ENCODE data around the gene RFC4.

DNA sequence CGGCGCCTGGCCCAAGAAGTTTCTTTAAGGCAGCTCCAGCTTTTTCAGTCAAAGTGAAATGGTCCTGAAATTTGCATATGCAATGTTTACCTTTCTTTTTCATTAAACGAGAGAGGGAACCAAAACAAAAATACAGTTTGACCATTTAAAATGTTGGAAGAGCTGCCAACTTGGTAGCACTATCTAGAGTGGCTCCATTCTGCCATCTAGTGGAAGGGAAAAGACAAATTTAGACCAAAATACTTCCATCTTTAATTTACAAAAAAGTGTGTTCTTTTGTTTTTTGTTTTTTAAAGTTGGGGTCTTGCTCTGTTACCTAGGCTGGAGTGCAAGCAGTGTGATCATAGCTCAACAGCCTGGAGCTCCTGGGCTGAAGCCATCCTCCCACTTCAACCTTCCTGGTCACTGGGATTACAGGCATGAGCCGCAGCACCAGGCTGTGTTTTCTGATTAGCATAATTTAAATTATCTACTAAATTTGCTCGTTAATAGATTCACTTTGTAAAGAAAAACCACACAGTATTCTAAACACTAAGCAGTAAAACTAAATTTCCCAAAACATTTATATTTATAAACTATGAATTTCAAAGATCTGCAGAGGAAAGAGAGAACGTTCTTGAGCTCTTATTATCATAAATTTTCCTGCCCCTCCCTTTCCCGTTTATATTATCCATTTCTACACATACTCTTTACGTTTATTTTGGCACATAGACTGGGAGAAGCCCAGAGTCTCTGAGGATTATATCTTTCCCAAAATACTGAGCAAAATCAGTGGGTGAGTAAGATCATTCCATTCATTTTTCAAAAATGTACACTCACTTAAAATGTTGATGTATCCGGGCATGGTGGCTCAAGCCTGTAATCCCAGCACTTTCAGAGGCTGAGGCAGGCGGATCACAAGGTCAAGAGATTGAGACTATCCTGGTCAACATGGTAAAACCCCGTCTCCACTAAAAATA lies 15.4 kb upstream of the RFC4 start:
- TF ChIP-seq EGR1 (IDR thresholded peaks at IDR 0.05; ENCODE audit: borderline replicate concordance, low read depth, low read length): no peak
- TF ChIP-seq JUN (IDR thresholded peaks at IDR 0.05; ENCODE audit: low read depth, low read length): no peak
- TF ChIP-seq RAD21 (IDR thresholded peaks at IDR 0.05 in 1 of 2, conservative IDR thresholded peaks at IDR 0.05 in 1 of 2; ENCODE audit: low read depth in 2 of 2, low read length in 2 of 2): peak; percentile 73 to 78
- TF ChIP-seq ATF2 (IDR thresholded peaks at IDR 0.05; ENCODE audit: low read length): no peak
- TF ChIP-seq, protein P1, sequence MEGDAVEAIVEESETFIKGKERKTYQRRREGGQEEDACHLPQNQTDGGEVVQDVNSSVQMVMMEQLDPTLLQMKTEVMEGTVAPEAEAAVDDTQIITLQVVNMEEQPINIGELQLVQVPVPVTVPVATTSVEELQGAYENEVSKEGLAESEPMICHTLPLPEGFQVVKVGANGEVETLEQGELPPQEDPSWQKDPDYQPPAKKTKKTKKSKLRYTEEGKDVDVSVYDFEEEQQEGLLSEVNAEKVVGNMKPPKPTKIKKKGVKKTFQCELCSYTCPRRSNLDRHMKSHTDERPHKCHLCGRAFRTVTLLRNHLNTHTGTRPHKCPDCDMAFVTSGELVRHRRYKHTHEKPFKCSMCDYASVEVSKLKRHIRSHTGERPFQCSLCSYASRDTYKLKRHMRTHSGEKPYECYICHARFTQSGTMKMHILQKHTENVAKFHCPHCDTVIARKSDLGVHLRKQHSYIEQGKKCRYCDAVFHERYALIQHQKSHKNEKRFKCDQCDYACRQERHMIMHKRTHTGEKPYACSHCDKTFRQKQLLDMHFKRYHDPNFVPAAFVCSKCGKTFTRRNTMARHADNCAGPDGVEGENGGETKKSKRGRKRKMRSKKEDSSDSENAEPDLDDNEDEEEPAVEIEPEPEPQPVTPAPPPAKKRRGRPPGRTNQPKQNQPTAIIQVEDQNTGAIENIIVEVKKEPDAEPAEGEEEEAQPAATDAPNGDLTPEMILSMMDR (IDR thresholded peaks at IDR 0.05; ENCODE audit: control extremely low read depth in 1 of 3, insufficient read depth in 1 of 3, low read depth in 1 of 3, low read length in 3 of 3): peak in 2 of 3 experiments; percentile 41 to 57; a peak in 2 of 4 replicates
- no peak for TF ChIP-seq RFX5 (IDR thresholded peaks at IDR 0.05; ENCODE audit: borderline replicate concordance, low read depth, low read length)
- no peak for TF ChIP-seq POLR2A (IDR thresholded peaks at IDR 0.05; ENCODE audit: control extremely low read depth in 1 of 2, low read depth in 2 of 2, low read length in 2 of 2)

Measured in H1 (cell line).